Measurements from ENCODE around the gene TRIM67. TPM values are rescaled to one million over a fixed set of nuclear protein-coding genes. Genes with fewer than 3 reads are reported as not detected.

The TRIM67 gene
- total RNA-seq, 1 experiment from 2014 or later = not detected

- no peak overlapping the region for H3K27ac ChIP-seq (ENCODE audit: low read length)
- H2AFZ ChIP-seq (ENCODE audit: low read length) = no peak overlapping the region
- H3K4me2 ChIP-seq (ENCODE audit: low read depth, low read length, poor library complexity, severe bottlenecking) = no peak overlapping the region
- no peaks in the 10 kb centered on the region for H4K20me1 ChIP-seq (ENCODE audit: insufficient read depth, low read depth, low read length)
- H3K79me2 ChIP-seq (ENCODE audit: low read length) = no peaks in the 10 kb centered on the region
- H3K9me3 ChIP-seq (ENCODE audit: low read length) = no peaks in the 10 kb centered on the region
- H3K4me1 ChIP-seq (ENCODE audit: low read length) = no peaks in the 10 kb centered on the region
- H3K9ac ChIP-seq (ENCODE audit: low read length) = no peak overlapping the region
- H3K27me3 ChIP-seq (ENCODE audit: low read length) = no peaks in the 10 kb centered on the region
- H3K9me2 ChIP-seq (replicated peaks; ENCODE audit: insufficient read depth, low read length) = no peaks in the 10 kb centered on the region
- no peaks in the 10 kb centered on the region for H3K36me3 ChIP-seq (ENCODE audit: insufficient read depth, low read length)
- no peak for DNase-seq
- no peak overlapping the region for H3K4me3 ChIP-seq (ENCODE audit: low read length)
Measured at GRCh38 chr1:231183639-231184590, 22.1 kb downstream of the TRIM67 start.

GRCh38 chr1:231184891-231185290 is 23.0 kb downstream of the TRIM67 start:
- Histone ChIP-seq H3K4me3 (ENCODE audit: low read length) (no peak overlapping the region), H3K27ac (ENCODE audit: low read length) (no peak overlapping the region), H3K79me2 (ENCODE audit: low read length) (no peaks in the 10 kb centered on the region), H3K9me2 (replicated peaks; ENCODE audit: insufficient read depth, low read length) (no peaks in the 10 kb centered on the region), H3K9ac (ENCODE audit: low read length) (no peak overlapping the region), H2AFZ (ENCODE audit: low read length) (no peak overlapping the region), H3K27me3 (ENCODE audit: low read length) (no peaks in the 10 kb centered on the region), H3K4me2 (ENCODE audit: low read depth, low read length, poor library complexity, severe bottlenecking) (no peak overlapping the region), H4K20me1 (ENCODE audit: insufficient read depth, low read depth, low read length) (no peaks in the 10 kb centered on the region), H3K36me3 (ENCODE audit: insufficient read depth, low read length) (no peaks in the 10 kb centered on the region), H3K4me1 (ENCODE audit: low read length) (no peaks in the 10 kb centered on the region), H3K9me3 (ENCODE audit: low read length) (no peaks in the 10 kb centered on the region)
- DNase-seq = no peak

GRCh38 chr1:231185391-231185790 is 23.5 kb downstream of the TRIM67 start:
- no peak overlapping the region for H3K9ac ChIP-seq (ENCODE audit: low read length)
- no peaks in the 10 kb centered on the region for H3K36me3 ChIP-seq (ENCODE audit: insufficient read depth, low read length)
- no peak overlapping the region for H3K4me3 ChIP-seq (ENCODE audit: low read length)
- H3K9me2 ChIP-seq (replicated peaks; ENCODE audit: insufficient read depth, low read length) = no peaks in the 10 kb centered on the region
- no peaks in the 10 kb centered on the region for H3K27me3 ChIP-seq (ENCODE audit: low read length)
- H4K20me1 ChIP-seq (ENCODE audit: insufficient read depth, low read depth, low read length) = no peaks in the 10 kb centered on the region
- DNase-seq = no peak
- H2AFZ ChIP-seq (ENCODE audit: low read length) = no peak overlapping the region
- H3K79me2 ChIP-seq (ENCODE audit: low read length) = no peaks in the 10 kb centered on the region
- H3K4me1 ChIP-seq (ENCODE audit: low read length) = no peaks in the 10 kb centered on the region
- no peaks in the 10 kb centered on the region for H3K9me3 ChIP-seq (ENCODE audit: low read length)
- no peak overlapping the region for H3K27ac ChIP-seq (ENCODE audit: low read length)
- H3K4me2 ChIP-seq (ENCODE audit: low read depth, low read length, poor library complexity, severe bottlenecking) = no peak overlapping the region

DNA sequence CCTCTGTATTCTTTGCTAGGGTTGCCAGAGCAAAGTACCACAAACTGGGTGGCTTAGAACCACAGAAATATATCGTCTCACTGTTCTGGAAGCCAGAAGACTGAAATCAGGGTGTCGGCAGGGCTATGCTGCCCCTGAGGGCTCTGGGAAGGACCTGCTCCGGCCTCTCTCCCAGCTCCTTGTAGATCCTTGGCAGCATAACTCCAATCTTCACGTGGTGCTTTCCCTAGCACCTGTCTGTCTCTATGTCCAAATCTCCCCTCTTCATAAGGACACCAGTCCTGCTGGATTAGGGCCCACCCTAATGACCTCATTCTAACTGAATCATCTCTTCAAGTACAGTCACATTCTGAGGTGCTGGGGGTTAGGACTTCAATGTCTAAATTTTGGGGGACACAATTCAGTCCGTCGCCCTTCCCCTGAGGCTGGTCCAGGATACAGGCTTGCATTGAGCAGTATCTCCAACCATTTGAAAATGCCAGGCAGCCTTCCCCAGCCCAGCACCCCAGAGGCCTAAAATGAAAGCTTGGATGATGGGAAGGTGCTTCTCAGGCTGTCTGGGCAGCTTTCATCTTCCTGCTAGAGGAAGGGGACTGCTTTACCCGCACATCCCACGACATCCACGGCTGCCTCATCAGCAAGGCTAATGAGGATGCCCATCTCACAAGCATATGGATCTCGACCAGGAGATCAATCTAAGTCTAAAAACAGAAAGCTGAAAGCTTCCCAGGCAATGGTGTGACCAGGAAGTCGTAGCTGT is 24.7 kb downstream of the TRIM67 start:
- H3K27me3 ChIP-seq (ENCODE audit: low read length) = no peaks in the 10 kb centered on the region
- H3K36me3 ChIP-seq (ENCODE audit: insufficient read depth, low read length) = no peaks in the 10 kb centered on the region

GRCh38 chr1:231187571-231187970 is 25.7 kb downstream of the TRIM67 start:
- Histone ChIP-seq H3K27me3 (ENCODE audit: low read length) (no peaks in the 10 kb centered on the region), H3K4me1 (ENCODE audit: low read length) (no peaks in the 10 kb centered on the region), H3K79me2 (ENCODE audit: low read length) (no peaks in the 10 kb centered on the region), H3K4me2 (ENCODE audit: low read depth, low read length, poor library complexity, severe bottlenecking) (no peak overlapping the region), H3K9me3 (ENCODE audit: low read length) (no peaks in the 10 kb centered on the region), H3K4me3 (ENCODE audit: low read length) (no peak overlapping the region), H4K20me1 (ENCODE audit: insufficient read depth, low read depth, low read length) (no peaks in the 10 kb centered on the region), H3K36me3 (ENCODE audit: insufficient read depth, low read length) (no peaks in the 10 kb centered on the region), H3K9me2 (replicated peaks; ENCODE audit: insufficient read depth, low read length) (no peaks in the 10 kb centered on the region), H3K9ac (ENCODE audit: low read length) (no peak overlapping the region), H2AFZ (ENCODE audit: low read length) (no peak overlapping the region), H3K27ac (ENCODE audit: low read length) (no peak overlapping the region)
- no peak for DNase-seq

More for the DNA sequence above, 24.7 kb downstream of the TRIM67 start:
- no peaks in the 10 kb centered on the region for H3K79me2 ChIP-seq (ENCODE audit: low read length)
- H2AFZ ChIP-seq (ENCODE audit: low read length) = no peak overlapping the region
- H3K4me3 ChIP-seq (ENCODE audit: low read length) = no peak overlapping the region
- no peak overlapping the region for H3K4me2 ChIP-seq (ENCODE audit: low read depth, low read length, poor library complexity, severe bottlenecking)
- no peak overlapping the region for H3K9ac ChIP-seq (ENCODE audit: low read length)
- DNase-seq = no peak
- H4K20me1 ChIP-seq (ENCODE audit: insufficient read depth, low read depth, low read length) = no peaks in the 10 kb centered on the region
- H3K9me2 ChIP-seq (replicated peaks; ENCODE audit: insufficient read depth, low read length) = no peaks in the 10 kb centered on the region
- no peaks in the 10 kb centered on the region for H3K4me1 ChIP-seq (ENCODE audit: low read length)
- no peaks in the 10 kb centered on the region for H3K9me3 ChIP-seq (ENCODE audit: low read length)
- no peak overlapping the region for H3K27ac ChIP-seq (ENCODE audit: low read length)

GRCh38 chr1:231188072-231188471 is 26.2 kb downstream of the TRIM67 start:
- Histone ChIP-seq H3K4me1 (ENCODE audit: low read length) (no peaks in the 10 kb centered on the region), H3K4me3 (ENCODE audit: low read length) (no peak overlapping the region), H4K20me1 (ENCODE audit: insufficient read depth, low read depth, low read length) (no peaks in the 10 kb centered on the region), H2AFZ (ENCODE audit: low read length) (no peak overlapping the region), H3K27me3 (ENCODE audit: low read length) (no peaks in the 10 kb centered on the region), H3K79me2 (ENCODE audit: low read length) (no peaks in the 10 kb centered on the region), H3K9me3 (ENCODE audit: low read length) (no peaks in the 10 kb centered on the region), H3K9me2 (replicated peaks; ENCODE audit: insufficient read depth, low read length) (no peaks in the 10 kb centered on the region), H3K4me2 (ENCODE audit: low read depth, low read length, poor library complexity, severe bottlenecking) (no peak overlapping the region), H3K36me3 (ENCODE audit: insufficient read depth, low read length) (no peaks in the 10 kb centered on the region), H3K27ac (ENCODE audit: low read length) (no peak overlapping the region), H3K9ac (ENCODE audit: low read length) (no peak overlapping the region)
- DNase-seq = no peak

- Histone ChIP-seq H3K9me3 (ENCODE audit: low read length) (no peaks in the 10 kb centered on the region), H3K27ac (ENCODE audit: low read length) (no peak overlapping the region), H3K27me3 (ENCODE audit: low read length) (no peaks in the 10 kb centered on the region), H4K20me1 (ENCODE audit: insufficient read depth, low read depth, low read length) (no peaks in the 10 kb centered on the region), H3K36me3 (ENCODE audit: insufficient read depth, low read length) (no peaks in the 10 kb centered on the region), H3K79me2 (ENCODE audit: low read length) (no peaks in the 10 kb centered on the region), H2AFZ (ENCODE audit: low read length) (no peak overlapping the region), H3K4me3 (ENCODE audit: low read length) (no peak overlapping the region), H3K4me2 (ENCODE audit: low read depth, low read length, poor library complexity, severe bottlenecking) (no peak overlapping the region), H3K9me2 (replicated peaks; ENCODE audit: insufficient read depth, low read length) (no peaks in the 10 kb centered on the region), H3K4me1 (ENCODE audit: low read length) (peaks cover 3% of the 10 kb centered on the region; the same call in 1 of the 2 replicates), H3K9ac (ENCODE audit: low read length) (no peak overlapping the region)
- no peak for DNase-seq
Measured at GRCh38 chr1:231188768-231189167, 26.9 kb downstream of the TRIM67 start.

DNA sequence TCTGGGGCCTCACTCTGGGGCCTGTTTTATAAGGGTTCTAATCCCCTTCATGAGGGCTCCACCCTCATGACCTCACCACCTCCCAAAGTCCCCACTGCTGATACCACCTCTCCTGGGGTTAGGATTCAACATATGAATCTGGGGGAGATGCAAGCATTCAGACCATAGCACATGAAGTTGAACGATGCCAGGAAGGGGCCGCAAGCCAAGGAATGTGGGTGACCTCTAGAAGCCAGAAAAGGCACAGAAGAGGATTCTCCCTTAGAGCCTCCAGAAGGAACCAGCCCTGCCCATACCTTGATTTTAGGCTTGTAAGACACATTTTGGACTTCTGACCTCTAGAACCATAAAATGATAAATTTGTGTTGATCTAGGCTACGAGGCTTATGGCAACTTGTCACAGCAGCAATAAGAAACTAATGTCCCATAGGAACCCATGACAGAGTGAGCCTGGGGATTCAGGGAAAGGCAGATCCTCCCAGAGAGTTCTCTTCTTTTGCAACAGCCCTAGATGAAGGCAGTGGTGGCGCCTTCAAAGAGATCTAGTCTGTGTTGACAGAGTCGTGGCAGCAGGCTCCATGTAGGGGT is 27.9 kb downstream of the TRIM67 start:
- Histone ChIP-seq H3K36me3 (ENCODE audit: insufficient read depth, low read length) (no peaks in the 10 kb centered on the region), H3K4me2 (ENCODE audit: low read depth, low read length, poor library complexity, severe bottlenecking) (no peak overlapping the region), H3K79me2 (ENCODE audit: low read length) (no peaks in the 10 kb centered on the region), H3K9me3 (ENCODE audit: low read length) (no peaks in the 10 kb centered on the region), H3K9me2 (replicated peaks; ENCODE audit: insufficient read depth, low read length) (no peaks in the 10 kb centered on the region), H3K9ac (ENCODE audit: low read length) (no peak overlapping the region), H2AFZ (ENCODE audit: low read length) (no peak overlapping the region), H3K27me3 (ENCODE audit: low read length) (no peaks in the 10 kb centered on the region), H3K27ac (ENCODE audit: low read length) (no peak overlapping the region), H3K4me3 (ENCODE audit: low read length) (no peak overlapping the region), H3K4me1 (ENCODE audit: low read length) (peaks cover 7% of the 10 kb centered on the region; the same call in 1 of the 2 replicates), H4K20me1 (ENCODE audit: insufficient read depth, low read depth, low read length) (no peaks in the 10 kb centered on the region)
- DNase-seq = no peak
